Muscle of leg (tissue), 11 donors: Measurements from ENCODE around the gene MFSD2B. TPM values are rescaled to one million over a fixed set of nuclear protein-coding genes. Genes with fewer than 3 reads are reported as not detected.
"Not testable (repeated sequence)": the region's sequence is repeated elsewhere in the genome, so short reads cannot be mapped to it uniquely, and the experiment has no call there.

ENCODE experiments used
- DNase-seq: peaks from one replicate; pipeline ENCODE4 v3.0.0; 2013
- H3K27ac ChIP-seq: one replicate; pipeline ENCODE4 v1.5.1; 2013; ENCODE audit warnings: mild to moderate bottlenecking, low read length, control low read depth
- H3K27me3 ChIP-seq: one replicate; pipeline ENCODE4 v1.6.1; 2013; ENCODE audit warnings: low read length; ENCODE audit not compliant: control insufficient read depth, insufficient read depth
- H3K36me3 ChIP-seq: one replicate; pipeline ENCODE4 v1.6.1; 2013; ENCODE audit warnings: low read length; ENCODE audit not compliant: control insufficient read depth, insufficient read depth
- H3K4me1 ChIP-seq: one replicate; pipeline ENCODE4 v1.6.1; 2013; ENCODE audit warnings: low read length; ENCODE audit not compliant: control insufficient read depth, insufficient read depth
- H3K4me3 ChIP-seq: one replicate; pipeline ENCODE4 v1.5.1; 2013; ENCODE audit warnings: low read length, control low read depth
- H3K9me3 ChIP-seq: replicated peaks from 2 replicates; pipeline ENCODE4 v1.6.1; 2013; ENCODE audit warnings: low read depth, low read length; ENCODE audit not compliant: control insufficient read depth
- WGBS: methylation state at CpG from one replicate; pipeline ENCODE4 v1.1.5; 2013; ENCODE audit warnings: missing lambda C conversion rate; ENCODE audit not compliant: insufficient coverage; 5-methylcytosine and 5-hydroxymethylcytosine counted together
- polyA plus RNA-seq, 8 donors: library from polyadenylated mRNA; unstranded; fragments of 120-200 nt; gene quantifications; one replicate each; pipeline versions ENCODE4 v1.2.1 to v1.2.3, GENCODE V29; 2013; ENCODE audit warnings: inconsistent platforms in 1 of 8, low replicate concordance in 1 of 8; ENCODE audit not compliant: insufficient read length in 8 of 8, insufficient read depth in 1 of 8
- total RNA-seq: library from RNA; stranded (reverse); fragments of 120-200 nt; gene quantifications from one replicate; pipeline ENCODE4 v1.2.4, GENCODE V29; 2013

MFSD2B gene
- total and polyA plus RNA-seq, 9 donors, result 0.18 to 3.5 (median 2.2) TPM

- Histone ChIP-seq H3K27ac (no peak overlapping the region), H3K9me3 (no peaks in the 10 kb centered on the region), H3K4me3 (peak overlapping the region; percentile 47), H3K27me3 (peaks cover 33% of the 10 kb centered on the region), H3K4me1 (peaks cover 12% of the 10 kb centered on the region), H3K36me3 (no peaks in the 10 kb centered on the region)
- no peak for DNase-seq
- WGBS, result 63% methylated on average over 8 of the region's 9 CpGs
Observed at GRCh38 chr2:24009367-24009679, 562 bp upstream of the MFSD2B start.

DNA sequence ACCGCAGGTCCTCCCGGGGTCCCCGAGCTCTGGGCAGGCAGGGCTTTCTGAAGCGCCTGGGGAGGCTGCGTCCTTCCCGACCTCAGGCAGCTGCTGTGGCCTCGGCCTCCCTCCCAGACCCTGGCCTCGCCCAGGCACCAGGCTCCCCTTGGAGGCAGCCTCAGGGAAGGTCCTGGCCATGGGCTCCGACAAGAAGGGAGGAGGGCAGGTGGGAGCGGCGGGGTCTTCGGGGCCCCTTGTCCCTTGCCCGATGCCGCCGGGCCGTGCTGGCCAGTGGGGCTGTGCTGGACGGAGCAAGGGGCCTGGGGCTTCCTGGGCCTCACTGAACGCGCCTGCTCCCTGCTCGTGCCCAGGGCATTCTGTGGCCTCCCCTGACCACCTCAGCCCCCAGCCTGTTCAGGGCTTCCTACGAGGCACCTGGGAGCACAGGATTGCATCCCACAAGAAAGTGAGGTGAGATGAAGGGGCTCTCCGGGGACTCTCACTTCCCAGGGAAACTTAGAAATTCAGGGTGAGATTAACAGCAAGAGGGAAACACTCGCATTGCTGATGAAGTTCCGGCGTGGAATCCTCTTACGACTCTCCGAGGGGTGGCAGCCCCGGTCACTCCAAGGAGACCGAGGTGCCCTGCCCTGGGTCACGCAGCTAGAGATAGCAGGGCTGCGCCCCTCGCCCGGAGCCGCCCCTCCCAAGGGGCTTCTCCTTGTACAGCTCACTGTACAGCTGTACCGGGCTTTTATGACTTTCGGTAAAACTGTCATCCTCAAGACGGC lies 778 bp downstream of the MFSD2B start:
- WGBS, result 29% methylated on average over 30 of the region's 37 CpGs
- no peak for DNase-seq
- no peaks in the 10 kb centered on the region for H3K36me3 ChIP-seq
- H3K4me1 ChIP-seq, result peaks cover 12% of the 10 kb centered on the region
- H3K4me3 ChIP-seq, result peak overlapping the region; percentile 47
- H3K27ac ChIP-seq, result no peak overlapping the region
- peaks cover 33% of the 10 kb centered on the region for H3K27me3 ChIP-seq
- H3K9me3 ChIP-seq, result no peaks in the 10 kb centered on the region

DNA sequence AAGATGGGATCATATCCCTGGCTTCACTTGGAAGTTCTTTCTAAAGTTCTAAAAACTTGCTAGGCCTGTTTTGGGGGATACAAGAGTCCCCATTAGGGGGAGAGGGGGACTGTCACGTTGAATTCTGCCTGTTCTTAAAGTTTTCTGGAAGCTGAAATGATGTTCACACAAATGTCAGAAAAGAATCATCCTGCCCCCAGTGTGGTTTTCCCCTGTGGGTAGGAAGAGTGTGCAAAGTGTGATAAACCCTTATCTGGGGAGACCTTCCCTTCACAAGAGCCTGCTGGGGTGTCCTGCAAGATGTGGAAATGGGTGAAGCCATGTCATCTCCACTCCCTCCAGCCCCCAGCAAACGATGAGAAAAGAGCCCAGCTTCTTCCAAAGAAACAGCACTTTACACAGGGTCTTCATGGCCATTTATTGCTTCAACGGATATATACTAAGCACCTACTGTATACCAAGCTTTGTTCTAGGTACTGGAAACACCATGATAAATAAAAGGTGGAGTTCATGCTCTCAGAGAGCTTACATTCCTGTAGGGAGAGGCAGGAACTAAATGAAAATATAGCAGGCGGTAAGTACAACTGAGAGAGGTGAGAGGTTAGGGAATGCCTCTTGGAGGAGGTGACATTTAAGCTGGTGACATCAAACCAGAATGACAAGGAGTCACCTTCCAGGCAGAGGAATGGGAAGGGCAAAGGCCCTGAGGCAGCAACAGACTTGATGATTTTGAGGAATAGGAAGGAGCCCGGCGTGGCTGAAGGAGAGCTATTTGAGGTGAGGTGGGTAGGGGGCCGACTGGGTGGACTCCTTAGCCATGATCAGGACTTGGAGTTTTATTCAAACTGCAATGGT lies 1.6 kb downstream of the MFSD2B start:
- Histone ChIP-seq H3K4me3 (no peak overlapping the region), H3K9me3 (no peaks in the 10 kb centered on the region), H3K4me1 (peaks cover 12% of the 10 kb centered on the region), H3K36me3 (no peaks in the 10 kb centered on the region), H3K27ac (no peak overlapping the region), H3K27me3 (peaks cover 33% of the 10 kb centered on the region)
- 100% methylated on average over 1 of the region's 7 CpGs for WGBS
- no peak for DNase-seq

DNA sequence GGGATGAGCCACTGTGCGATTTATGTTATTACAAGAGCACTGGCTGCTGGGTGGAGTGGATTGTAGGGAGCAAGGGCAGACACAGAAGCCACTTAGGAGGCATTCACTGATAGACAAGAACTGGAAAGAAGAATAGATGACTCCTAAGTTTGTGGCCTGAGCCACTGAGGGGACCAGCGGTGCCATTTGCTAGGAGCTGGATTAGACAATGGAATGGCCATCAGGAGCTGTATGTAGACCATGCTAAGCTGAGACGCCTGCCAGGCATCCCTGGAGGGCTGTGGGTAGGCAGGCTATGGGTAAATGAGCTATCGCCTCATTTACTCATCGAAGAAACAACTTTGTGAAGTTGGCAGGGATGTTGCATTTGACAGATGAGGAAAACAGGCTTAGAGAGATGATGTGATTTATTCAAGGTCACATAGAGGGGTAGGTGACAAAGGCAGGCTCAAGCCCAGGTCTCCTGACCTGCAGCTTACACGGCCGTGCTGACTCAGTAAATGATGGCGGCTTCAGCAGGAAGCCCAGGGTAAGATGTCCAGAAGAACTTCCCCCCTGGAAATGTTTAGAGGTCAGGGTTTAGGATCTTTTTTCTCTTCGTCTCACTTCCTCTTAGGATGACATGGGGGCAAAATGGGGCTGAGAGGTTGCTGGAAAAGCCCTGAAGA lies 2.8 kb downstream of the MFSD2B start:
- 88% methylated on average over 1 of the region's 9 CpGs for WGBS
- Histone ChIP-seq H3K27me3 (peaks cover 33% of the 10 kb centered on the region), H3K9me3 (no peaks in the 10 kb centered on the region), H3K36me3 (no peaks in the 10 kb centered on the region), H3K4me3 (no peak overlapping the region), H3K27ac (no peak overlapping the region), H3K4me1 (peaks cover 12% of the 10 kb centered on the region)
- no peak for DNase-seq

DNA sequence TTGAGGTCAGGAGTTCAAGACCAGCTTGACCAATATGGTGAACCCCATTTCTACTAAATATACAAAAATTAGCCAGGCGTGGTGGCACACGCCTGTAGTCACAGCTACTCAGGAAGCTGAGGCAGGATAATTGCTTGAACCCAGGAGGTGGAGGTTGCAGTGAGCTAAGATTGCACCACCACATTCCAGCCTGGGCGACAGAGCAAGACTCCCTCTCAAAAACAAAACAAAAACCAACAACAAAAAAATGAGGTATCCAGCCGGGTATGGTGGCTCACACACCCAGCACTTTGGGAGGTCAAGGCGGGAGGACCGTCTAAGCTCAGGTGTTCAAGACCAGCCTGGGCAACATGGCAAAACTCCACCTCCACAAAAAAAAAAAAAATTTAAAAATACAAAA lies 5.0 kb downstream of the MFSD2B start:
- H3K36me3 ChIP-seq, H3K27ac ChIP-seq, H3K4me3 ChIP-seq, DNase-seq, H3K9me3 ChIP-seq, H3K4me1 ChIP-seq: not testable (repeated sequence)
- no CpG with 5 or more reads among the region's 6 CpGs for WGBS
- H3K27me3 ChIP-seq, result peaks cover 23% of the 10 kb centered on the region

GRCh38 chr2:24015562-24016375 lies 5.9 kb downstream of the MFSD2B start:
- Histone ChIP-seq H3K27me3 (peaks cover 15% of the 10 kb centered on the region), H3K4me1 (no peaks in the 10 kb centered on the region), H3K9me3 (no peaks in the 10 kb centered on the region), H3K27ac (no peak overlapping the region), H3K36me3 (no peaks in the 10 kb centered on the region), H3K4me3 (no peak overlapping the region)
- no peak for DNase-seq
- WGBS, result 56% methylated on average over 6 of the region's 11 CpGs

GRCh38 chr2:24016376-24016761 lies 6.5 kb downstream of the MFSD2B start:
- no peaks in the 10 kb centered on the region for H3K9me3 ChIP-seq
- WGBS, result 61% methylated on average over 3 of the region's 9 CpGs
- no peak for DNase-seq
- no peaks in the 10 kb centered on the region for H3K36me3 ChIP-seq
- H3K4me3 ChIP-seq, result no peak overlapping the region
- peaks cover 9% of the 10 kb centered on the region for H3K27me3 ChIP-seq
- no peak overlapping the region for H3K27ac ChIP-seq
- H3K4me1 ChIP-seq, result no peaks in the 10 kb centered on the region

GRCh38 chr2:24016853-24017703 lies 7.2 kb downstream of the MFSD2B start:
- Histone ChIP-seq H3K4me1 (no peaks in the 10 kb centered on the region), H3K36me3 (peaks cover 4% of the 10 kb centered on the region), H3K27me3 (peaks cover 4% of the 10 kb centered on the region), H3K27ac (no peak overlapping the region), H3K4me3 (no peak overlapping the region), H3K9me3 (no peaks in the 10 kb centered on the region)
- WGBS, result 84% methylated on average over 34 of the region's 35 CpGs
- DNase-seq, result no peak

DNA sequence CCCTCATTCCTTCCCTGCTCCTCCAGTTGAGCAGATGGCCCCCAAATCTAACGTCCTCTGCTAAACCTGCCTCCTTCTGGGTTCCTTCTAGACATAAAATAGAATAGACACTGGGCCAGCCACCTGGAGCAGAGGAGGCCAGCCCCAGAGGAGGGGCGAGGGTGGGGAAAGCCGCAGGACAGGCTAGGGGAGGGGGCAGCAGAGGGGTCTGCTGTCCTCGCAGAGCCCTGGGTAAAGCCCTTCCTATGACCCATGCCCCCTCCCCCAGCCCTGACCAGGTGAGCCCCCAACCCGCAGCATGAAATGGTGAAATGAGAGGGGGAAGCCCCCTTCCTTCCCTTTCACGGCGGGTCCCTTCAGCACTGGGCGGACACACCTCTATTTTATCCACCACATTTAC lies 7.8 kb downstream of the MFSD2B start:
- Histone ChIP-seq H3K4me3 (no peak overlapping the region), H3K27ac (no peak overlapping the region), H3K36me3 (peaks cover 7% of the 10 kb centered on the region), H3K27me3 (peaks cover under 1% of the 10 kb centered on the region), H3K4me1 (no peaks in the 10 kb centered on the region), H3K9me3 (no peaks in the 10 kb centered on the region)
- WGBS, result 80% methylated on average over 1 of the region's 8 CpGs
- DNase-seq, result no peak
